Measurements from ENCODE around the gene DLGAP1.

DNA sequence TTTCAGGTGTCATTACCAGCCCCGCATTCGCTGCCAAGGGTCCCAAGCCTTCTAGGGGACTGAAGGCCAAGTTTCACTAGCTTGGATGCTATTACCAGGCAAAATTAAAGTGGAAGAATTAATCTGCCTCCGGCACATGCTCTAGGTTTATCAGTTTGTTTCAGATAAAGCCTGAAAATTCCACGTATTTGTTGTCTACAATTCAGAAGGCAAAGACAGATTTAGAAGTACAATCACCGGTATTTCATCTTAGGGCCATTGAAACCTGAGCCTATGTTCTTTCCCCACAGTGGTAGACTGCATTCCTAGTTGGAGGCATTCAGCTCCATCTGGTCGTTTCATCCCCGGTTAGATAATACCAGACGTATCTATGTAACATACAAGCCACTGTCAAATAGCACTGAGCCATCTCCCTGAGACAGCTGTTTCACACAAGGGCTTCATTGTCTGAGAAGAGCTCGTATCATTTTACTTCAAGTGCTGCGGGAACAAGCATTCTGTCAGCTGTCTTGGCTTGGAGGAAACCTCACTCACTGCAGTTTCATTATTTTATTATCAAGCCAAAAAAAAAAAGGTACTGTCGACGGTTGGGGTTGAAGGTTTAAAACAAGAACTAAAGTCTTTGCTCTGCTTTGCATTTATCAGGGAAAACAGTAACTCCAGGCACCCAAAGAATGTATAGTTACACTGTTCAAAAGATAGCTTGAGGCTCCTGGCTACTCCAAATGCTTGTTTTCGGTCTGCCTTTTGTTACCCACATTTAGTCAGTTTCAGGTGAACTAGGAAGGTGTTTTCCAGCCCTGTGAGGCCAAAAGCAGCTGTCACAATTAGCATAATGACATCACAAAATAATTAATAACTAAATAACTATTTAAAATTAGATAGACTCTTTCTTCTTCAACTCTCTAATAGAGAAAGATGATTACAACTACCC is 928.4 kb downstream of the DLGAP1 start:
- TF ChIP-seq, protein P1, sequence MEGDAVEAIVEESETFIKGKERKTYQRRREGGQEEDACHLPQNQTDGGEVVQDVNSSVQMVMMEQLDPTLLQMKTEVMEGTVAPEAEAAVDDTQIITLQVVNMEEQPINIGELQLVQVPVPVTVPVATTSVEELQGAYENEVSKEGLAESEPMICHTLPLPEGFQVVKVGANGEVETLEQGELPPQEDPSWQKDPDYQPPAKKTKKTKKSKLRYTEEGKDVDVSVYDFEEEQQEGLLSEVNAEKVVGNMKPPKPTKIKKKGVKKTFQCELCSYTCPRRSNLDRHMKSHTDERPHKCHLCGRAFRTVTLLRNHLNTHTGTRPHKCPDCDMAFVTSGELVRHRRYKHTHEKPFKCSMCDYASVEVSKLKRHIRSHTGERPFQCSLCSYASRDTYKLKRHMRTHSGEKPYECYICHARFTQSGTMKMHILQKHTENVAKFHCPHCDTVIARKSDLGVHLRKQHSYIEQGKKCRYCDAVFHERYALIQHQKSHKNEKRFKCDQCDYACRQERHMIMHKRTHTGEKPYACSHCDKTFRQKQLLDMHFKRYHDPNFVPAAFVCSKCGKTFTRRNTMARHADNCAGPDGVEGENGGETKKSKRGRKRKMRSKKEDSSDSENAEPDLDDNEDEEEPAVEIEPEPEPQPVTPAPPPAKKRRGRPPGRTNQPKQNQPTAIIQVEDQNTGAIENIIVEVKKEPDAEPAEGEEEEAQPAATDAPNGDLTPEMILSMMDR (IDR thresholded peaks at IDR 0.05): no peak
- TF ChIP-seq POLR2A (IDR thresholded peaks at IDR 0.05): no peak

Data from testis (tissue), 2 donors.